ENCODE results near the gene NPTXR. TPM values are rescaled to one million over a fixed set of nuclear protein-coding genes. Genes with fewer than 3 reads are reported as not detected.

Gene NPTXR
- total and polyA plus RNA-seq, 2 donors (not counting 3 experiments of a cell fraction or from before 2014, with no cell fraction given): 0.37 to 0.73 TPM

GRCh38 chr22:38846412-38846811 lies 2.6 kb upstream of the NPTXR start:
- no TSS peak for BruUV-seq (replicated peaks)
- DNase-seq (ENCODE audit: low read depth, low spot score) (no peak), FAIRE-seq (no peak)
- TF ChIP-seq GATA2 (IDR thresholded peaks at IDR 0.05; ENCODE audit: insufficient read depth, insufficient read length, low read depth, low read length) (no peak), POLR2A (IDR thresholded peaks at IDR 0.05; ENCODE audit: low read depth, low read length) (no peak), CTCF (IDR thresholded peaks at IDR 0.05; ENCODE audit: extremely low read depth in 1 of 2, insufficient read depth in 1 of 2, low read depth in 1 of 2, low read length in 2 of 2) (no peak), FOS (IDR thresholded peaks at IDR 0.05; ENCODE audit: borderline replicate concordance, insufficient read depth, low read length) (no peak), POLR2AphosphoS5 (IDR thresholded peaks at IDR 0.05; ENCODE audit: insufficient read depth, low read depth, low read length) (no peak), EZH2 (IDR thresholded peaks at IDR 0.05; ENCODE audit: borderline replicate concordance, low read depth, low read length, severe bottlenecking) (no peak), MYC (IDR thresholded peaks at IDR 0.05; ENCODE audit: low read depth, low read length) (no peak), JUN (IDR thresholded peaks at IDR 0.05; ENCODE audit: borderline replicate concordance, insufficient read depth, insufficient read length, low read depth) (no peak), MAX (IDR thresholded peaks at IDR 0.05; ENCODE audit: insufficient read depth, insufficient read length) (no peak)
- Histone ChIP-seq H3K4me2 (ENCODE audit: insufficient read depth, low read length) (no peak overlapping the region), H3K4me3 (replicated peaks in 1 of 3; ENCODE audit: insufficient read depth in 1 of 3, low read depth in 1 of 3, low read length in 3 of 3) (no peak overlapping the region), H2AFZ (ENCODE audit: low read depth, low read length) (no peak overlapping the region), H3K9me1 (replicated peaks; ENCODE audit: control insufficient read depth, extremely low read depth, insufficient read depth, low read length) (no peaks in the 10 kb centered on the region), H3K36me3 (ENCODE audit: control insufficient read depth in 2 of 2, extremely low read depth in 1 of 2, insufficient read depth in 2 of 2, low read length in 2 of 2) (no peaks in the 10 kb centered on the region), H4K20me1 (replicated peaks; ENCODE audit: control insufficient read depth, extremely low read depth, insufficient read depth, low read length) (no peaks in the 10 kb centered on the region), H3K27ac (ENCODE audit: insufficient read depth, low read depth, low read length) (no peak overlapping the region), H3K4me1 (ENCODE audit: control insufficient read depth, extremely low read depth, insufficient read depth, low read length) (peaks cover 3% of the 10 kb centered on the region), H3K27me3 (ENCODE audit: control insufficient read depth in 2 of 2, insufficient read depth in 2 of 2, low read length in 2 of 2) (peaks cover 18 to 29% of the 10 kb centered on the region in 2 experiments), H3K79me2 (ENCODE audit: control insufficient read depth, insufficient read depth, low read length) (no peaks in the 10 kb centered on the region), H3K9ac (replicated peaks; ENCODE audit: extremely low read depth, insufficient read depth, low read length) (no peak overlapping the region), H3K9me3 (replicated peaks; ENCODE audit: control insufficient read depth, insufficient read depth, low read length) (no peaks in the 10 kb centered on the region)
- CTCF ChIA-PET: interaction anchor here (1.2 to 14.8 kb wide), 2 partner anchors 22 to 78 kb away, joined by 3 to 198 read pairs; no protein-coding TSS in a partner anchor
- dilution Hi-C loops (cut with MboI; ENCODE audit: extremely low pct_ligation_motif_present, low sequenced_read_pairs): no loop called here
- POLR2A ChIA-PET: no interaction called here
- intact Hi-C loops (cut with micrococcal nuclease): no loop called here
